Ishikawa (cell line): Measurements from ENCODE around the gene APOL4.
A peak's percentile ranks its signal among the peaks of the same experiment; 100 is the strongest.

Experiments
- CEBPB ChIP-seq: IDR thresholded peaks from 2 replicates; pipeline ENCODE4 v1.6.1; 2012
- CREB1 ChIP-seq: IDR thresholded peaks from 2 replicates; pipeline ENCODE4 v1.6.1; 2012; ENCODE audit warnings: low read depth
- EGR1 ChIP-seq: IDR thresholded peaks from 2 replicates; pipeline ENCODE4 v1.6.1; 2012
- EP300 ChIP-seq: IDR thresholded peaks from 2 replicates; pipeline ENCODE4 v1.6.1; 2012; ENCODE audit warnings: borderline replicate concordance
- FOXM1 ChIP-seq: IDR thresholded peaks from 2 replicates; pipeline ENCODE4 v1.6.1; 2012; ENCODE audit warnings: low read depth, borderline replicate concordance
- MAX ChIP-seq: IDR thresholded peaks from 2 replicates; pipeline ENCODE4 v1.6.1; 2012
- NFIC ChIP-seq: IDR thresholded peaks from 2 replicates; pipeline ENCODE4 v1.6.1; 2012
- RAD21 ChIP-seq: IDR thresholded peaks from 2 replicates; pipeline ENCODE4 v1.6.1; 2012; ENCODE audit warnings: low read depth
- TAF1 ChIP-seq: IDR thresholded peaks from 2 replicates; pipeline ENCODE4 v1.6.1; 2012; ENCODE audit warnings: low read depth, mild to moderate bottlenecking
- TCF12 ChIP-seq: IDR thresholded peaks from 2 replicates; pipeline ENCODE4 v1.6.1; 2012; ENCODE audit warnings: low read depth
- TEAD4 ChIP-seq: IDR thresholded peaks from 2 replicates; pipeline ENCODE4 v1.6.1; 2012
- YY1 ChIP-seq: IDR thresholded peaks from 2 replicates; pipeline ENCODE4 v1.6.1; 2012; ENCODE audit warnings: low read depth
- ZBTB7A ChIP-seq: IDR thresholded peaks from 2 replicates; pipeline ENCODE4 v1.6.1; 2012; ENCODE audit warnings: low read depth
- TF ChIP-seq, protein P1 (sequence below): IDR thresholded peaks from 2 replicates; pipeline ENCODE4 v1.6.1; 2012
- TF ChIP-seq, protein P2 (sequence below): IDR thresholded peaks from 2 replicates; pipeline ENCODE4 v1.6.1; 2012; ENCODE audit warnings: low read depth, mild to moderate bottlenecking

The APOL4 gene

GRCh38 chr22:36235585-36235984, 34.0 kb upstream of the APOL4 start:
- TF ChIP-seq ZBTB7A: no peak
- no peak for TF ChIP-seq FOXM1
- no peak for TF ChIP-seq CREB1
- TF ChIP-seq NFIC: no peak
- no peak for TF ChIP-seq EGR1
- no peak for TF ChIP-seq MAX
- no peak for TF ChIP-seq RAD21
- TF ChIP-seq TCF12: no peak
- TF ChIP-seq, protein P1, sequence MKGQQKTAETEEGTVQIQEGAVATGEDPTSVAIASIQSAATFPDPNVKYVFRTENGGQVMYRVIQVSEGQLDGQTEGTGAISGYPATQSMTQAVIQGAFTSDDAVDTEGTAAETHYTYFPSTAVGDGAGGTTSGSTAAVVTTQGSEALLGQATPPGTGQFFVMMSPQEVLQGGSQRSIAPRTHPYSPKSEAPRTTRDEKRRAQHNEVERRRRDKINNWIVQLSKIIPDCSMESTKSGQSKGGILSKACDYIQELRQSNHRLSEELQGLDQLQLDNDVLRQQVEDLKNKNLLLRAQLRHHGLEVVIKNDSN: no peak
- TF ChIP-seq, protein P2, sequence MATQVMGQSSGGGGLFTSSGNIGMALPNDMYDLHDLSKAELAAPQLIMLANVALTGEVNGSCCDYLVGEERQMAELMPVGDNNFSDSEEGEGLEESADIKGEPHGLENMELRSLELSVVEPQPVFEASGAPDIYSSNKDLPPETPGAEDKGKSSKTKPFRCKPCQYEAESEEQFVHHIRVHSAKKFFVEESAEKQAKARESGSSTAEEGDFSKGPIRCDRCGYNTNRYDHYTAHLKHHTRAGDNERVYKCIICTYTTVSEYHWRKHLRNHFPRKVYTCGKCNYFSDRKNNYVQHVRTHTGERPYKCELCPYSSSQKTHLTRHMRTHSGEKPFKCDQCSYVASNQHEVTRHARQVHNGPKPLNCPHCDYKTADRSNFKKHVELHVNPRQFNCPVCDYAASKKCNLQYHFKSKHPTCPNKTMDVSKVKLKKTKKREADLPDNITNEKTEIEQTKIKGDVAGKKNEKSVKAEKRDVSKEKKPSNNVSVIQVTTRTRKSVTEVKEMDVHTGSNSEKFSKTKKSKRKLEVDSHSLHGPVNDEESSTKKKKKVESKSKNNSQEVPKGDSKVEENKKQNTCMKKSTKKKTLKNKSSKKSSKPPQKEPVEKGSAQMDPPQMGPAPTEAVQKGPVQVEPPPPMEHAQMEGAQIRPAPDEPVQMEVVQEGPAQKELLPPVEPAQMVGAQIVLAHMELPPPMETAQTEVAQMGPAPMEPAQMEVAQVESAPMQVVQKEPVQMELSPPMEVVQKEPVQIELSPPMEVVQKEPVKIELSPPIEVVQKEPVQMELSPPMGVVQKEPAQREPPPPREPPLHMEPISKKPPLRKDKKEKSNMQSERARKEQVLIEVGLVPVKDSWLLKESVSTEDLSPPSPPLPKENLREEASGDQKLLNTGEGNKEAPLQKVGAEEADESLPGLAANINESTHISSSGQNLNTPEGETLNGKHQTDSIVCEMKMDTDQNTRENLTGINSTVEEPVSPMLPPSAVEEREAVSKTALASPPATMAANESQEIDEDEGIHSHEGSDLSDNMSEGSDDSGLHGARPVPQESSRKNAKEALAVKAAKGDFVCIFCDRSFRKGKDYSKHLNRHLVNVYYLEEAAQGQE: no peak
- no peak for TF ChIP-seq EP300
- TF ChIP-seq CEBPB: no peak
- TF ChIP-seq TAF1: no peak
- TF ChIP-seq YY1: no peak

DNA sequence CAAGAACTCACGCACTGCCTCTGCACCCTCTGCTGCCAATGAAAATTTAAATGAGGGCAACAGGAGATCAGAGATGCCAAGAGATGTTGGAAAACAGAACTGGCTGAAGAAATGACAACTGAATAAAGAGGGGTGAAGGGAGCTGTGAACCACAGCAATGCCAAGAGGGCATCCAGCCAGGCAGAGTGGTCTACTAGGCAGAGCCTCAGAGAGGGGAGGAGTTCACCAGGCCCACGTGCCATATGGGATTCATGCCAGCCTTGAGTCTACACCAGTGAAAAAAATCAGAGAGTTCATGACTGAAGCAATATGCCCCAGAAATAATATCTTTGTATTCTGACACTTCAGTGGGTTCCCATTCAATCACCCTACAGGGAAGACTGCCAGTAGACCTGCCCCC, 33.3 kb upstream of the APOL4 start:
- TF ChIP-seq, protein P1: peak; percentile 24; the same call in 1 of the 2 replicates
- TF ChIP-seq TCF12: no peak
- TF ChIP-seq ZBTB7A: no peak

- no peak for TF ChIP-seq CEBPB
- TF ChIP-seq EP300: no peak
- TF ChIP-seq RAD21: no peak
- no peak for TF ChIP-seq MAX
- TF ChIP-seq, protein P1: no peak
- TF ChIP-seq TAF1: no peak
- TF ChIP-seq NFIC: no peak
- no peak for TF ChIP-seq TEAD4
- no peak for TF ChIP-seq ZBTB7A
- no peak for TF ChIP-seq CREB1
- no peak for TF ChIP-seq YY1
- TF ChIP-seq TCF12: no peak
- no peak for TF ChIP-seq FOXM1
- TF ChIP-seq, protein P2: no peak
- TF ChIP-seq EGR1: no peak
These were observed 32.6 kb upstream of the APOL4 start for GRCh38 chr22:36234213-36234612.

DNA sequence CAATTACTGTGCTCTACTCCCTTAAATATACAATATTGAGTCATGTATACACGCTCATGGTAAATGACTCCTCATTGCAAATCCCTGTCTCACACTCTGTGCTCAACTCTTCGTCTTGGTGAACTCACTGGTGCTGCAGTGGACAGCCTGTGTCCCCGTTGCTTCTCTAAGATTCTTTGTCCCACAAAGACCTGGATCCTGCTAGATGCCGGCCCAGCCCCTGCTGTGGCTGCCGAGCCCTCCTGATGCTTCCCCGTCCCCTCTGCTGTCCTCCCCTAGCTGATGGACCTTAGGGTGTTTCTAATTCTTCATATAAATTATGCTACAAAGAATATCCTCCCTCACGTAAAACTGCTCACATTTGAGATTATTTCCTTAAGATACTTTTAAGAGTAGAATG, 32.2 kb upstream of the APOL4 start:
- no peak for TF ChIP-seq EGR1
- TF ChIP-seq CREB1: no peak
- no peak for TF ChIP-seq RAD21
- TF ChIP-seq FOXM1: no peak
- TF ChIP-seq TCF12: no peak
- no peak for TF ChIP-seq TAF1
- TF ChIP-seq EP300: no peak
- TF ChIP-seq, protein P1: no peak
- TF ChIP-seq NFIC: no peak
- TF ChIP-seq YY1: no peak
- no peak for TF ChIP-seq MAX
- TF ChIP-seq, protein P2: no peak
- no peak for TF ChIP-seq CEBPB
